DOHH2 (cell line): ENCODE results near the gene COMMD7.

Experiments used
- H3F3A ChIP-seq: fragments of 200-600 bp; sonication (generic), shearing (Covaris generic); 2 replicates; pipeline ENCODE4 v1.6.0; 2016; ENCODE audit warnings: antibody characterized with exemption, mild to moderate bottlenecking; ENCODE audit not compliant: control insufficient read depth, insufficient read depth
- H3K27ac ChIP-seq: fragments of 200-600 bp; sonication (generic); 2 replicates; pipeline ENCODE4 v1.5.1; 2014; ENCODE audit warnings: low read depth, mild to moderate bottlenecking, low read length, moderate library complexity
- H3K27me3 ChIP-seq: fragments of 200-600 bp; sonication (generic); 2 replicates; pipeline ENCODE4 v1.6.1; 2014; ENCODE audit warnings: mild to moderate bottlenecking, low read length, mixed read lengths; ENCODE audit not compliant: control insufficient read depth
- H3K36me3 ChIP-seq: fragments of 200-600 bp; sonication (generic); 2 replicates; pipeline ENCODE4 v1.6.1; 2014; ENCODE audit warnings: mild to moderate bottlenecking, low read length, moderate library complexity, mixed read lengths; ENCODE audit not compliant: control insufficient read depth
- H3K4me1 ChIP-seq: fragments of 200-600 bp; sonication (generic); 2 replicates; pipeline ENCODE4 v1.6.1; 2014; ENCODE audit warnings: mild to moderate bottlenecking, low read length, mixed read lengths; ENCODE audit not compliant: control insufficient read depth
- H3K4me2 ChIP-seq: fragments of 200-600 bp; sonication (generic); 2 replicates; pipeline ENCODE4 v1.6.0; 2014; ENCODE audit warnings: mild to moderate bottlenecking, low read length, moderate library complexity
- H3K4me3 ChIP-seq: fragments of 200-600 bp; sonication (generic); 2 replicates; pipeline ENCODE4 v1.5.1; 2014; ENCODE audit warnings: mild to moderate bottlenecking, low read length, mixed read lengths
- H3K79me2 ChIP-seq: fragments of 200-600 bp; sonication (generic); 2 replicates; pipeline ENCODE4 v1.6.1; 2014; ENCODE audit warnings: mild to moderate bottlenecking, low read length, mixed read lengths; ENCODE audit not compliant: control insufficient read depth
- H3K9me2 ChIP-seq: fragments of 200-600 bp; sonication (generic); replicated peaks from 2 replicates; pipeline ENCODE4 v1.6.1; 2014; ENCODE audit warnings: mild to moderate bottlenecking, low read length, mixed read lengths; ENCODE audit not compliant: control insufficient read depth
- H3K9me3 ChIP-seq: fragments of 200-600 bp; sonication (generic); 2 replicates; pipeline ENCODE4 v1.6.1; 2014; ENCODE audit warnings: antibody characterized with exemption, low read length, mixed read lengths; ENCODE audit not compliant: control insufficient read depth, insufficient read depth
- H4K20me1 ChIP-seq: fragments of 200-600 bp; sonication (generic); 2 replicates; pipeline ENCODE4 v1.6.0; 2014; ENCODE audit warnings: low read depth, mild to moderate bottlenecking, antibody characterized with exemption, low read length, moderate library complexity; ENCODE audit not compliant: control insufficient read depth, insufficient read depth
- EZH2phosphoT487 ChIP-seq: fragments of 200-600 bp; sonication (generic); IDR thresholded peaks from 2 replicates; pipeline ENCODE4 v1.6.1; 2017; ENCODE audit warnings: borderline replicate concordance, mild to moderate bottlenecking, antibody characterized with exemption, low read length, moderate library complexity, mixed read lengths
- TF ChIP-seq, protein P1 (sequence below): fragments of 200-600 bp; sonication (generic); IDR thresholded peaks from one replicate; pipeline ENCODE4 v1.5.1; 2014; ENCODE audit warnings: antibody characterized with exemption, mild to moderate bottlenecking, low read depth, low read length; ENCODE audit not compliant: poor library complexity, severe bottlenecking

COMMD7 gene

DNA sequence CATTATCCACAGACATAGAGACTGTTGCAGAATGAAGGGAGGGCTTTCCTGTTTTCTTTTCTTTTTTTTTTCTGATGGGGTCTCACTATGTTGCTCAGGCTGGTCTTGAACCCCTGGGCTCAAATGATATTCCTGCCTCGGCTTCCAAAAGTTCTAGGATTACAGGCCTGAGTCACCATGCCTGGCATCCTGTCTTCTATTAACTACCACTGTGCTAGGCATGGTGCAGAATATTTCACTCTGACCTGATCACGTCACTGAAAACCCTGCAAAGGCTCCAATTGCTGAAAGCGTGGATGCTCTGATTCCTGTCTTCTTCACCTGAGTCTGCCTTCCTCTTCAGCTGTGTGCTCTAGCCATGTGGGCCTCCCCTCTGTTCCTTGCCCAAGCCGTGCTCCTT, 10.5 kb upstream of the COMMD7 start:
- TF ChIP-seq EZH2phosphoT487 = no peak
- TF ChIP-seq, protein P1, sequence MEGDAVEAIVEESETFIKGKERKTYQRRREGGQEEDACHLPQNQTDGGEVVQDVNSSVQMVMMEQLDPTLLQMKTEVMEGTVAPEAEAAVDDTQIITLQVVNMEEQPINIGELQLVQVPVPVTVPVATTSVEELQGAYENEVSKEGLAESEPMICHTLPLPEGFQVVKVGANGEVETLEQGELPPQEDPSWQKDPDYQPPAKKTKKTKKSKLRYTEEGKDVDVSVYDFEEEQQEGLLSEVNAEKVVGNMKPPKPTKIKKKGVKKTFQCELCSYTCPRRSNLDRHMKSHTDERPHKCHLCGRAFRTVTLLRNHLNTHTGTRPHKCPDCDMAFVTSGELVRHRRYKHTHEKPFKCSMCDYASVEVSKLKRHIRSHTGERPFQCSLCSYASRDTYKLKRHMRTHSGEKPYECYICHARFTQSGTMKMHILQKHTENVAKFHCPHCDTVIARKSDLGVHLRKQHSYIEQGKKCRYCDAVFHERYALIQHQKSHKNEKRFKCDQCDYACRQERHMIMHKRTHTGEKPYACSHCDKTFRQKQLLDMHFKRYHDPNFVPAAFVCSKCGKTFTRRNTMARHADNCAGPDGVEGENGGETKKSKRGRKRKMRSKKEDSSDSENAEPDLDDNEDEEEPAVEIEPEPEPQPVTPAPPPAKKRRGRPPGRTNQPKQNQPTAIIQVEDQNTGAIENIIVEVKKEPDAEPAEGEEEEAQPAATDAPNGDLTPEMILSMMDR = no peak
- H3K36me3 ChIP-seq = no peaks in the 10 kb centered on the region
- H3F3A ChIP-seq = no peaks in the 10 kb centered on the region
- no peaks in the 10 kb centered on the region for H3K27me3 ChIP-seq
- H3K4me3 ChIP-seq = no peak overlapping the region
- no peak overlapping the region for H3K27ac ChIP-seq
- H3K4me2 ChIP-seq = no peak overlapping the region
- no peaks in the 10 kb centered on the region for H3K4me1 ChIP-seq
- no peaks in the 10 kb centered on the region for H3K79me2 ChIP-seq
- H3K9me3 ChIP-seq = no peaks in the 10 kb centered on the region
- H4K20me1 ChIP-seq = no peaks in the 10 kb centered on the region
- no peaks in the 10 kb centered on the region for H3K9me2 ChIP-seq

DNA sequence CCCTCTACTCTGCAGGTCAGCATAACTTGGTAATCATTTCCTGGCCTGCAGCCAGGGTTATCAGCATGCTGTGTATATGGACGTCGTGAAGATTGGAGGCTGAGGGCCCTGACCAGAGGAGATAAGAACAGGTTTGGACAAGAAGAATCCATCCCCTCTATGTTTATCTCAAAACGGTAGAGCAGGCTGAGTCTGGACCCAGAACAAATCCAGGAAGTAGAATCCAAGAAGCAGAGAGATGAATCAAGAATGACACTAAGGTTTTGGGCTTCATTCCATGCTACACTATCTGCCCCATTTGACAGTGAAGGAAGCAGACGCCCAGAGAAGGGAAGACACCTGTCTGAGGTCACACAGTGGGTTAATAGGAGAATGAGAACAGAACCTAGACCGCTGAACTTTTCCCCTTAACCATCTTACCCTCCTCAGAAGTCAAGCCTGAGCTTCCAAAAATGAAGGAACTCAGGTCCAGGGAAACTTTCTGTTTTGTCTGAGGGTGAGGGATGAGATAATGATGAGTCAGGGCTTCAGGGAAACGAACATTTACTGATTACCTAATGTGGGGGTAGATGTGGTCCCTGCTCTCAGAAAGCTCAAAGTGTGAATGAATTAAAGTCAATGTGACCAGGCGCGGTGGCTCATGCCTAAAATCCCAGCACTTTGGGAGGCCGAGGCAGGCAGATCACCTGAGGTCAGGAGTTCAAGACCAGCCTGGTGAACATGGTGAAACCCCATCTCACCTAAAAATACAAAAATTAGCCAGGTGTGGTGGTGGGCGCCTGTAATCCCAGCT, 9.4 kb upstream of the COMMD7 start:
- Histone ChIP-seq H3K79me2 (no peaks in the 10 kb centered on the region), H3K9me3 (no peaks in the 10 kb centered on the region), H3K27me3 (no peaks in the 10 kb centered on the region), H3K27ac (no peak overlapping the region), H3F3A (0 out of 2 replicates have a peak, but pooled peaks cover 2% of the 10 kb centered on the region), H4K20me1 (no peaks in the 10 kb centered on the region), H3K4me3 (no peak overlapping the region), H3K9me2 (no peaks in the 10 kb centered on the region), H3K36me3 (no peaks in the 10 kb centered on the region), H3K4me1 (no peaks in the 10 kb centered on the region), H3K4me2 (no peak overlapping the region)
- no peak for TF ChIP-seq EZH2phosphoT487
- TF ChIP-seq, protein P1 = no peak

DNA sequence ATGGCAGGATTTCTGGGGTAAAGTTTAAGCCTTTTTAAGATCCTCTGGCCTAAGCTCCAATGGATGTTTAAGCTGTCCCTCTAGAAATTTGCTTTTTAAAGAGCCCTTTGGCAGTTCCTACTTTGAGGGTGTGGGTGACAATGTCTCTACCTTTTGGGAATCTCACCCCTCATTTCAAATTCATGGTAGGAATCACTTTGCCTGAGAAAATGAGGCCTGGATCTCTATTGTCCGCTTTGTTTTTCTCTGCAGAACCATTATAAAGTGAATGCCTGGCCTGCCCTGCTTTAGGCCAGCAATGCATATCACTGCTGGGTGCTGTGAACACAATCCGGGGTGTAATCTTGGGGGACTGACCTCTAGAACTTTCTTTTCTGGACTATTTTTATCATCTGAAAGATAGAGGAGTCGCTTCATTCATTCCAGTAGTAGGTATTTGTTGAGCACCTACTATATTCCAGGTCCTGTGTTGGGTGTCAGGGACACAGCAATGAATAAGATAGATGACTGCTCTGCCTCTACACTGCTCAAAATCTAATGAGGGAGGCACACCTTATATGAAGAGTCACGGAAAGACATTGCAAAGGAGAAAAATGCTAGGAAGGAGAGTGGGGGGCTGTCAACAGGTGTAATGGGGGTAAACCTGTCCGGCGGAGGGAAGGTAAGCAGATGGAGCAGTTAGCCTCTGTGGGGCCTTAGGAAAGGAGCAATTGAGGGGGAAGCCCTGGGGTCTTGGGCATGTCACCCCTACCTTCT, 8.6 kb upstream of the COMMD7 start:
- no peaks in the 10 kb centered on the region for H3K9me2 ChIP-seq
- H3K79me2 ChIP-seq = no peaks in the 10 kb centered on the region
- no peak overlapping the region for H3K27ac ChIP-seq
- H3F3A ChIP-seq = 0 out of 2 replicates have a peak, but pooled peaks cover 2% of the 10 kb centered on the region
- H3K36me3 ChIP-seq = no peaks in the 10 kb centered on the region
- no peaks in the 10 kb centered on the region for H3K27me3 ChIP-seq
- no peaks in the 10 kb centered on the region for H3K4me1 ChIP-seq
- no peak overlapping the region for H3K4me2 ChIP-seq
- no peak for TF ChIP-seq EZH2phosphoT487
- TF ChIP-seq, protein P1 = no peak
- no peaks in the 10 kb centered on the region for H4K20me1 ChIP-seq
- H3K4me3 ChIP-seq = no peak overlapping the region
- no peaks in the 10 kb centered on the region for H3K9me3 ChIP-seq
